ENCODE results near the gene CELA1. TPM values are rescaled to one million over a fixed set of nuclear protein-coding genes. Genes with fewer than 3 reads are reported as not detected.

CELA1 gene
- total and polyA plus RNA-seq, 2 experiments from 2014 or later: not detected

GRCh38 chr12:51361161-51362016 lies 14.9 kb upstream of the CELA1 start:
- Histone ChIP-seq H3K36me3 (no peaks in the 10 kb centered on the region), H3K27ac (no peak overlapping the region), H3K27me3 (no peaks in the 10 kb centered on the region), H3K4me3 (no peak overlapping the region), H3K9me3 (ENCODE audit: low read depth) (no peaks in the 10 kb centered on the region), H3K4me1 (ENCODE audit: low read depth) (no peaks in the 10 kb centered on the region)
- TF ChIP-seq CTCF (IDR thresholded peaks at IDR 0.05; ENCODE audit: low read depth, low read length): no peak
- DNase-seq (ENCODE audit: low read depth in 1 of 2, low spot score in 1 of 2): no peak

- Histone ChIP-seq H3K36me3 (no peaks in the 10 kb centered on the region), H3K4me1 (ENCODE audit: low read depth) (no peaks in the 10 kb centered on the region), H3K27ac (no peak overlapping the region), H3K4me3 (no peak overlapping the region), H3K27me3 (no peaks in the 10 kb centered on the region), H3K9me3 (ENCODE audit: low read depth) (no peaks in the 10 kb centered on the region)
- no peak for DNase-seq (ENCODE audit: low read depth in 1 of 2, low spot score in 1 of 2)
- TF ChIP-seq CTCF (IDR thresholded peaks at IDR 0.05; ENCODE audit: low read depth, low read length): no peak
Measured at GRCh38 chr12:51360315-51360714, 13.8 kb upstream of the CELA1 start.

- no peak for TF ChIP-seq CTCF (IDR thresholded peaks at IDR 0.05; ENCODE audit: low read depth, low read length)
- no peaks in the 10 kb centered on the region for H3K9me3 ChIP-seq (ENCODE audit: low read depth)
- no peaks in the 10 kb centered on the region for H3K4me1 ChIP-seq (ENCODE audit: low read depth)
- DNase-seq (ENCODE audit: low read depth in 1 of 2, low spot score in 1 of 2): no peak
- no peak overlapping the region for H3K4me3 ChIP-seq
- no peak overlapping the region for H3K27ac ChIP-seq
- no peaks in the 10 kb centered on the region for H3K36me3 ChIP-seq
- H3K27me3 ChIP-seq: no peaks in the 10 kb centered on the region
Measured at GRCh38 chr12:51359851-51360250, 13.4 kb upstream of the CELA1 start.

- H3K27me3 ChIP-seq: no peaks in the 10 kb centered on the region
- H3K4me3 ChIP-seq: no peak overlapping the region
- DNase-seq (ENCODE audit: low read depth in 1 of 2, low spot score in 1 of 2): no peak
- no peaks in the 10 kb centered on the region for H3K36me3 ChIP-seq
- no peaks in the 10 kb centered on the region for H3K4me1 ChIP-seq (ENCODE audit: low read depth)
- no peak for TF ChIP-seq CTCF (IDR thresholded peaks at IDR 0.05; ENCODE audit: low read depth, low read length)
- H3K9me3 ChIP-seq (ENCODE audit: low read depth): no peaks in the 10 kb centered on the region
- no peak overlapping the region for H3K27ac ChIP-seq
Measured at GRCh38 chr12:51358496-51358895, 12.0 kb upstream of the CELA1 start.

GRCh38 chr12:51357374-51358047 lies 11.0 kb upstream of the CELA1 start:
- Histone ChIP-seq H3K27me3 (no peaks in the 10 kb centered on the region), H3K36me3 (no peaks in the 10 kb centered on the region), H3K9me3 (ENCODE audit: low read depth) (no peaks in the 10 kb centered on the region), H3K4me3 (no peak overlapping the region), H3K27ac (no peak overlapping the region), H3K4me1 (ENCODE audit: low read depth) (no peaks in the 10 kb centered on the region)
- TF ChIP-seq CTCF (IDR thresholded peaks at IDR 0.05; ENCODE audit: low read depth, low read length): no peak
- DNase-seq (ENCODE audit: low read depth in 1 of 2, low spot score in 1 of 2): no peak
